Uterus (tissue), 4 donors: ENCODE measurements around the gene WWOX. TPM values are rescaled to one million over a fixed set of nuclear protein-coding genes. Genes with fewer than 3 reads are reported as not detected.

ENCODE experiments used
- DNase-seq, 2 donors: peaks; one replicate each; pipeline ENCODE4 v3.0.0-alpha.2; 2019 to 2020
- H3K27ac ChIP-seq, 2 donors: fragments of 200-600 bp; sonication (generic); 1 replicate in 1 of 2; 2 replicates in 1 of 2; pipeline ENCODE4 v1.5.1; 2016 to 2018
- H3K27me3 ChIP-seq, 2 donors: fragments of 200-600 bp; sonication (generic); one replicate each; pipeline ENCODE4 v1.5.1; 2018 to 2019; ENCODE audit warnings: control low read depth in 1 of 2
- H3K36me3 ChIP-seq, 2 donors: fragments of 200-600 bp; sonication (generic); one replicate each; pipeline ENCODE4 v1.5.1; 2019; ENCODE audit warnings: control low read depth in 1 of 2
- H3K4me1 ChIP-seq, 2 donors: fragments of 200-600 bp; sonication (generic); one replicate each; pipeline ENCODE4 v1.5.1; 2018 to 2019; ENCODE audit warnings: control low read depth in 1 of 2
- H3K4me3 ChIP-seq, 2 donors: fragments of 200-600 bp; sonication (generic); 1 replicate in 1 of 2; 2 replicates in 1 of 2; pipeline ENCODE4 v1.5.1; 2018 to 2019; ENCODE audit warnings: mild to moderate bottlenecking in 1 of 2
- H3K9me3 ChIP-seq, 2 donors: fragments of 200-600 bp; sonication (generic); one replicate each; pipeline ENCODE4 v1.5.1; 2019; ENCODE audit warnings: control low read depth in 1 of 2
- CTCF ChIP-seq, 4 experiments: fragments of 200-600 bp in 2 of 4; fragments of 450-650 bp in 2 of 4; sonication (generic) in 2 of 4; IDR thresholded peaks; one replicate each; pipeline ENCODE4 v1.5.1; 2016 to 2019; ENCODE audit warnings: antibody characterized with exemption in 4 of 4, mild to moderate bottlenecking in 2 of 4, moderate library complexity in 1 of 4
- POLR2A ChIP-seq, 2 donors: fragments of 450-650 bp; IDR thresholded peaks; one replicate each; pipeline ENCODE4 v1.6.1; 2016; ENCODE audit warnings: antibody characterized with exemption in 2 of 2, mild to moderate bottlenecking in 1 of 2, moderate library complexity in 1 of 2
- intact Hi-C: fragments of 100-400 bp; cut with DNase I; formaldehyde crosslinking; loops from one replicate; pipeline ENCODE4 v1.15.1; 2023; ENCODE audit warnings: low total_unique reads
- total RNA-seq, 4 donors: library from RNA; depleted of rRNA in 3 of 4; stranded (reverse); fragments of >200 nt in 3 of 4; gene quantifications; one replicate each; pipeline versions ENCODE4 v1.1.0 to v1.2.4, GENCODE V29; 2014 to 2023
- donor health status: DM: yes; HTN: yes; CAD: no.

The WWOX gene
- total RNA-seq, 4 donors from 2014 or later, result 34.1 to 99.9 (median 55.8) TPM

GRCh38 chr16:78321620-78322360 is 222.3 kb downstream of the WWOX start:
- no peaks in the 10 kb centered on the region for H3K27me3 ChIP-seq
- H3K9me3 ChIP-seq, result no peaks in the 10 kb centered on the region
- no peaks in the 10 kb centered on the region for H3K36me3 ChIP-seq
- H3K27ac ChIP-seq, result no peak overlapping the region
- no peaks in the 10 kb centered on the region for H3K4me1 ChIP-seq
- H3K4me3 ChIP-seq, result no peak overlapping the region
- DNase-seq, result no peak
- intact Hi-C loops, result no loop called here
- TF ChIP-seq POLR2A (IDR thresholded peaks at IDR 0.05) (no peak), CTCF (IDR thresholded peaks at IDR 0.05) (no peak)

- TF ChIP-seq CTCF (IDR thresholded peaks at IDR 0.05), result no peak
- no peak for TF ChIP-seq POLR2A (IDR thresholded peaks at IDR 0.05)
- no peak overlapping the region for H3K4me3 ChIP-seq
- H3K4me1 ChIP-seq, result no peaks in the 10 kb centered on the region
- no peaks in the 10 kb centered on the region for H3K9me3 ChIP-seq
- H3K36me3 ChIP-seq, result no peaks in the 10 kb centered on the region
- H3K27me3 ChIP-seq, result no peaks in the 10 kb centered on the region
- intact Hi-C loops, result no loop called here
- no peak overlapping the region for H3K27ac ChIP-seq
- DNase-seq, result no peak
These were observed 223.9 kb downstream of the WWOX start for GRCh38 chr16:78323315-78323714.

- no peaks in the 10 kb centered on the region for H3K4me1 ChIP-seq
- intact Hi-C loops, result no loop called here
- no peaks in the 10 kb centered on the region for H3K9me3 ChIP-seq
- H3K4me3 ChIP-seq, result no peak overlapping the region
- no peak overlapping the region for H3K27ac ChIP-seq
- H3K27me3 ChIP-seq, result no peaks in the 10 kb centered on the region
- no peak for DNase-seq
- H3K36me3 ChIP-seq, result no peaks in the 10 kb centered on the region
- TF ChIP-seq POLR2A (IDR thresholded peaks at IDR 0.05) (no peak), CTCF (IDR thresholded peaks at IDR 0.05) (no peak)
These were observed 225.3 kb downstream of the WWOX start for GRCh38 chr16:78324649-78325285.

GRCh38 chr16:78325468-78326352 is 226.3 kb downstream of the WWOX start:
- H3K27ac ChIP-seq, result no peak overlapping the region
- H3K9me3 ChIP-seq, result no peaks in the 10 kb centered on the region
- no peaks in the 10 kb centered on the region for H3K4me1 ChIP-seq
- no peak overlapping the region for H3K4me3 ChIP-seq
- H3K36me3 ChIP-seq, result no peaks in the 10 kb centered on the region
- intact Hi-C loops, result no loop called here
- no peak for TF ChIP-seq CTCF (IDR thresholded peaks at IDR 0.05)
- H3K27me3 ChIP-seq, result no peaks in the 10 kb centered on the region
- DNase-seq, result no peak

GRCh38 chr16:78326731-78327130 is 227.3 kb downstream of the WWOX start:
- intact Hi-C loops, result no loop called here
- H3K36me3 ChIP-seq, result no peaks in the 10 kb centered on the region
- no peak overlapping the region for H3K4me3 ChIP-seq
- TF ChIP-seq CTCF (IDR thresholded peaks at IDR 0.05), result no peak
- TF ChIP-seq POLR2A (IDR thresholded peaks at IDR 0.05), result no peak
- no peaks in the 10 kb centered on the region for H3K27me3 ChIP-seq
- no peak for DNase-seq
- no peak overlapping the region for H3K27ac ChIP-seq
- no peaks in the 10 kb centered on the region for H3K9me3 ChIP-seq
- no peaks in the 10 kb centered on the region for H3K4me1 ChIP-seq
